ENCODE measurements around the gene SLFN13. TPM values are rescaled to one million over a fixed set of nuclear protein-coding genes. Genes with fewer than 3 reads are reported as not detected.
A peak's percentile ranks its signal among the peaks of the same experiment; 100 is the strongest.
"Not testable (repeated sequence)": the region's sequence is repeated elsewhere in the genome, so short reads cannot be mapped to it uniquely, and the experiment has no call there.

Gene SLFN13
- total RNA-seq, 1 donor from 2014 or later = 6.2 TPM

GRCh38 chr17:35432176-35433074, 16.1 kb downstream of the SLFN13 start, which contains the start of gene SLFN12:
TSS of gene SLFN12 (minus strand) at chr17:35432500. CDS start at chr17:35423028, 9,472 bp downstream.
- peak; percentile 97 for DNase-seq

GRCh38 chr17:35429702-35430101, 18.9 kb downstream of the SLFN13 start:
- DNase-seq = no peak

GRCh38 chr17:35428229-35428628, 20.3 kb downstream of the SLFN13 start:
- no peak for DNase-seq

- DNase-seq = no peak
These were observed 24.8 kb downstream of the SLFN13 start for GRCh38 chr17:35423761-35424160.

- DNase-seq = not testable (repeated sequence)
These were observed 27.5 kb downstream of the SLFN13 start for GRCh38 chr17:35421069-35421468.

- DNase-seq = no peak
These were observed 31.9 kb downstream of the SLFN13 start for GRCh38 chr17:35416659-35417058.

GRCh38 chr17:35414707-35415106, 33.9 kb downstream of the SLFN13 start:
- not testable (repeated sequence) for DNase-seq

GRCh38 chr17:35414247-35414646, 34.3 kb downstream of the SLFN13 start:
- no peak for DNase-seq

- no peak for DNase-seq
These were observed 41.0 kb downstream of the SLFN13 start for GRCh38 chr17:35407531-35407930.

GRCh38 chr17:35406568-35406967, 42.0 kb downstream of the SLFN13 start:
- no peak for DNase-seq

GRCh38 chr17:35404360-35404759, 44.2 kb downstream of the SLFN13 start:
- no peak for DNase-seq

- DNase-seq = not testable (repeated sequence)
These were observed 54.8 kb downstream of the SLFN13 start for GRCh38 chr17:35393783-35394182.

- DNase-seq = no peak
These were observed 57.9 kb downstream of the SLFN13 start for GRCh38 chr17:35390663-35391062.

GRCh38 chr17:35390156-35390555, 58.4 kb downstream of the SLFN13 start:
- no peak for DNase-seq

- DNase-seq = no peak
These were observed 61.1 kb downstream of the SLFN13 start for GRCh38 chr17:35387496-35387895.

Small RNAs within 50 kb of the gene (small RNA-seq; reads per million reads assigned to genes)
- gene AC060766.5 (ENCODE audit: low replicate concordance) = not detected

Other genes starting within 250 kb of the SLFN13 start
- gene SLFN5, start 205.7 kb downstream of the SLFN13 start, total RNA-seq = 9.4 TPM
- 18.1 TPM for gene SLFN11, start 75.1 kb downstream of the SLFN13 start, total RNA-seq
- gene SLFN12, start 16.3 kb downstream of the SLFN13 start, total RNA-seq = 16.0 TPM
- gene SLFN12L, start 88.9 kb upstream of the SLFN13 start, total RNA-seq = 0.62 TPM
- 0.31 TPM for gene SLFN14, start 112.1 kb upstream of the SLFN13 start, total RNA-seq
- gene PEX12, start 129.8 kb upstream of the SLFN13 start, total RNA-seq = 4.2 TPM
- 77.1 TPM for gene AP2B1, start 138.6 kb upstream of the SLFN13 start, total RNA-seq